CD4-positive, alpha-beta T cell treated with Interleukin-2 at 100 ng/mL for 4 hours (primary cell): ENCODE data around the gene CRIM1.
A peak's percentile ranks its signal among the peaks of the same experiment; 100 is the strongest.

ENCODE experiments used
- DNase-seq: peaks from one replicate; pipeline ENCODE4 v3.0.0-alpha.2; 2020; ENCODE audit warnings: low spot score

CRIM1 gene

DNA sequence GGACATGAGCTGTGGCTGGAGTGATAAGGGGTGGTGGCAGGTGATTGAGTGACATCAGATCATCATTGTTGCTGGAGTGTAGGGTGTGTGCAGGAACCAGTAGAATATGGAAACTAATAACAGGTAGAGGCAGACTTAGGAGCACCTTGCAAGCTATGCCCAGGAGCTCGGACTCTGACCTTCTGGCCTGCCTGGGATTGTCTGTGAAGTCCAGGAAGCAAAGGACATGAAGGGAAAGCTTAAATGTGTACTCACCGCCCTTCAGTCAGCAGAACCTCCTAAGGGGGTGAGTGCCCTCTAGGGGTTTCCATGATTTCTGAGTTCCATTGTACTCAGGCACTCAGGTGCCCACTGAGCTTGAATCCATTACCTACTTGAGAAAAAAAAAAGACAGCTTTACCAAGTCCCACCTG, 104.2 kb downstream of the CRIM1 start:
- no peak for DNase-seq

DNA sequence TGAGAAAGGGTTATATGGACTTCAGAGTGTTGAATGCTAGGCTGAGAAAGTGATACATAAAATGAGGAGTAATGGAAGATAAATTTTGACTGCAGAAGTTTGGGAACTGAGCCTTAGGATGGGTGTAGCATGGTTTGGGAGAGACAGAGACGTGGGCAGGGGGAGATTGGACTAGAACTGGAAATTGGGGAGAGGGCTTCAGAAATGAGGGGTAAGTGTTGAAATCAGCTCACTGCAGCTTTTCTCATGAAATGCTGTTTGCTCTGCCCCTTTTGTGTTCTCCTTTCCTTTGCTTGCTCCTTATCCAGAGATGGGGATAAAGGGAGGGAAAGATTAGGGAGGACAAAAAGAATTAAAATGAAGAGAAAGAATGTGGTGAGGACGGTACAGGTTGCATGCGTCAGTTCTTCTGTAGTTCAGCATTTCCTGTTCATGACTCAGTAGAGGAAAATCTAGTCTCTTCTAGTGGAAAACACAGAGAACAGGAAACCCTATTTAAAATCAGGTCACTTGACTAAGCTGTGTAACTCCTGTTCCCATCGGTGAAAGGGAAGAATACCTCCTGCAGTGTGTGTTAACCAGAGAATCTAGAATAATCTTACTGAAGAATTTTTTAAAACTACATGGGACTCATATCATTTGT, 105.6 kb downstream of the CRIM1 start:
- peak; percentile 19 for DNase-seq

DNA sequence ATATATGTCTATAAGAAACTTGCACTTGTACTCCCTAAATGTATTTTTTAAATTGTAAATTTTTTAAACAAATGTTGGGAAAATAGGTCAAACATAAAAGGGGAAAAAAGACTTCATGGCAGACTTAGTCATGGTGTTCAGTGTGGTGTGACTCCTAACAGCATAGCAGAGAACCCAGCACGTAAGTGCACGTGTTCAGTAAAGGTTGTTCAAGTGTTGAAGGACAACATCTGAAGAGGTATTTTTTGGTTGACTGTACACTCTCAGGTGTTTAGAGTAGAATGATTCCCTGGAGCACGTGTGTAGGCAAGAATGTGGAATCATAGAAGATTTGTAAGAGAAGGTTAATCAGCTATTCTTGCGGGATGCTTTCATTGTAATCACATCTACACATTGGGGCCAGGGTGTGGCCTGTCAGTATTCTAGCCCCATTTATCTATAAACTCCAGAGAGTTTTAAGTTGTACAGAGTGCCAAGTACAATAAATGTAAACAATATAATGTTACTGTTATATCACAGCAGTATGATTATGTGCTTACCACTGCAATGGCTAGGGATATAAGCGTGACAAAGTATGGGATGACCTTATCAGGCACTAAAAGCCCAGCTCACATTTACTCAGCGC, 106.8 kb downstream of the CRIM1 start:
- DNase-seq, result no peak

DNA sequence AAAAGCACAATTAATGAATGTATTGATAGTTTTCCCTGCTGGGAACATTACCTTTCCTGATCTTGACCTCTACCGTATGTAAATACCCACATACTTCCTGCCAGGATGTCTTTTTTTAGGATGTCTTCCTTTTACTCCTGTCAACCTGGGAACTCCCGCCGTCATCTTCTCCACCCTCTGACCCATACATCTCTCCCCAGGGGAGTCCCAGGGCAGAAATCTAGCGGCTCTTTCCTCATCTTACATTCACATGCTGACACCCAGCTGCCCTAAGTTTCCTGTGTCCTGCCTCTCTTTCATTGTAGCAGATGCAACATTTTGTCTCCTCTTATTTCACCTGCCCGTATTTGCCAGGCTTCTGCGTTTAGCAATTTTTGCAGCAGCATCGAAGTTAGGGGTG, 107.8 kb downstream of the CRIM1 start:
- DNase-seq, result no peak

DNA sequence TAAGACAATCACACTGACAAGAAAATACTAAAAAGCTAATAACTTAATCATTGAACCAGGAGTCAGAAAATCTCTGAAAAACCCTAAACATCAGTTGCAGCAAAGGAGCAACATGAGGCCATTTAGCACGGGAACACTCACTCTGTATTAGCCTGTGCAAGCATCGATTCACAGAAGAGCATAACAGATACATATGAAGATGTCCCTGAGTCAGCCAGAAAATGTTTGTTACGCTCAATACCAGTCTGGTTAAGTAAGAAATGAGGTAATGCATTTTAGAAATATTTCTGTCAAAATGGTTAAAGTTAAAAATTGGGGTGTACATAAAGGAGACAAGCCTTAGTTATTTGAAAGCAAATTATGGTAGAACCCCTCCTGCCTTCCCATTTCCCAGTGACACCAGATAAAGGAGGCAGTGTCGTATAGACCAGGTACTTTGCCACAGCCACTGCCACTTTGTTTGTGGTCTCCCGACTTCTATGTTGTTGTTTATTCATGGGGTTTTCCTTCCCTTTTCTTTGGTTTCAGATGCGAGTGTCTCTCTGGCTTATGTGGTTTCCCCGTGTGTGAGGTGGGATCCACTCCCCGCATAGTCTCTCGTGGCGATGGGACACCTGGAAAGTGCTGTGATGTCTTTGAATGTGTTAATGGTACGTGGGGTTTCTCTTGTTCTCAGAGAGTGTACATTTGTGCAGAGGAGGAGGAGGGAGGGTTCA, 108.6 kb downstream of the CRIM1 start:
- DNase-seq, result no peak

DNA sequence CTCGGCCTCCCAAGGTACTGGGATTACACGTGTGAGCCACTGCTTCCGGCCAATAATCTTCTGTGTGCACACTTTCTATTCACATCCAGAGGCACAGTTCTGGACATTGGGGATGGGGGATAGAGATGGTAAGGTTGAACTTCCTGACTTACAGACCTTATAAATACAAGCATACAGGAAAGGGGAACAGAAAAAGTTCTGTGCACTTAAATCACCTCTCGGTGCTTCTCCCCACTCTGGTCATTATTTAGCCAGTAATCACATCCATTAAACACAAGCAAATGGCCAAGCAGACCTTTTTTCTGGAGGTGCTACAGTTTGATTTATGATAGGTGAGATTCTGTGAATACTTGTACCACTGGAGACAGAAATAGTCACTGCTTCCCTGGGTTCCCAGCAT, 110.6 kb downstream of the CRIM1 start:
- no peak for DNase-seq

DNA sequence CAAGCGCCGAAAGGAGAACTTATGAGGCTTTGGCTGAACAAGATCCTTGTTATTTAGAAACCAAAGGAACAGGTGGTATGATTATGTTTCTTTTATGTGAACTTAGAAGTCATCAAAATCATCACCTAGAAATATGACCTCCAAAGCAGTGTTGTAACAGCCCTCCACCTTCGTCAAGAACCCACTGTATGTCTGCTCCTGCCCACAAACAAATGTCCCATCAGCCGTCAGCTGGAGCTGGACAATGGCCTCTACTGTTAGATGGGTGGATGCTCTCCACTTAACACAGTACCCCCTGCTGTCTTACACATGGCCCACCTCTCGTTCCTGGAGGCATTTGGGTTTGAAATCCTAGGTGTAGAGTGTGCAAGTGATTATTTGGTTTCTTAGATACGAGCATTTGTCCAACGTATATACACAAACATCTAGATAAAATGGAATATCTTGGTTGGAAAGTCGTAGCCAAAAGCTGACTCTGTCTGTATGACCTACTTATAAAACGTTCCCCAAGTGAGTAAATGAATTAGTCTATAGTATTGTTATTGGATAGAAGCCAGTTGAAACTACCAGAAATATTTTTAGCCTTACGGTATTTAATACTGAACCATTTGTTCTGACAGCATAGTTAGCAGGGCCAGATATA, 113.0 kb downstream of the CRIM1 start:
- DNase-seq, result no peak

DNA sequence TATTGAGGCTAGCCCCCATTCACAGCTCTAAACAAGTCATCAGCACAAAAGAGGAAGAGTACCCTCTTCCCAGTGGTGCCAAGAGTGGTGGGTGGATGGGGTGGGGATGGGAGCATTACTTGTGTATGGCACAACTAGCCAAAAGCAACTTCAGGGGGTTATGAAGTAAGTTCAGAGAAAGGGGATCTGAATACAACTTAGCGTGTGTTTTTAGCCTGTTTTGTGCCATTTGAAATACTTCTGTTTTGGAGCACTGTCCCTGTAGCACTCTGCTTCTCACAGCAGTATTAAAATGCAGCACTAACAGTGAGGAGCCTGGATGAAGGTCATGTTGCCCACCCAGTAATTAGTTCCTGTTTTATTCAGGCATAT, 113.5 kb downstream of the CRIM1 start:
- DNase-seq, result no peak

DNA sequence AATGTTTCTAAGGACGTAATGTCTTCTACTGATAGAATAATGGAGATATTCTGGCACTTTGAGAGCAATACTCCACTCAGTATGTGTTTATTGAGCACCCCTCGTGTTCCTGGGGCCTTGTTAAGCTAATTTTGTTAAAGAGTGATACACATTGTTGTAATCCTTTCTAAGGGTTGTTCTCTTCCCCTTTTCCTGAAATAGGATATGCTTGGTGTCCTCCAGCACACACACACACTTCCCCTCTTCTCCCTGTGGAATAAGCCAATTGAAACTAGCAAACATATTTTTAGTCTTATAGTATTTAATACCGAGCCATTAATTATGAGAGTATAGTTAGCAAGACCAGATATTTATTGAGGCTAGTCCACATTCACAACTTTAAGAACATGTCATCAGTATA, 114.1 kb downstream of the CRIM1 start:
- DNase-seq, result no peak

DNA sequence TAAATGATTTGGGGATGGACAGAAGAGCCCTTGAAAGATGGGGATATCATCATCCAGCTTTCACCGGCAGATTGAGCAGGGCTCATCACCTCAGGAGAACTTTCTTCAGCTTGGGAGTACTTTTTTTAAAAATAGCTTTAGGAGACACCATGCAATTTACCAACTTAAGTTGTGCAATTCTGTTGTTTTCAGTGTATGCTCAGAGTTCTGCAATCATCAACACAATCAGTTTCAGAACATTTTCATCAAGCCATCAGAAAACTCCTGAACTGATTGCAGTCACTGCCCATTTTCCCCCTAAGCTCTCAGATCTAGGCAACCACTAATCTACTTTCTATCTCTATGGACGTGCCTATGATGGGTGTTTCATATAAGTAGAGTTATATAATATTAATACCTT, 117.7 kb downstream of the CRIM1 start:
- DNase-seq, result no peak

DNA sequence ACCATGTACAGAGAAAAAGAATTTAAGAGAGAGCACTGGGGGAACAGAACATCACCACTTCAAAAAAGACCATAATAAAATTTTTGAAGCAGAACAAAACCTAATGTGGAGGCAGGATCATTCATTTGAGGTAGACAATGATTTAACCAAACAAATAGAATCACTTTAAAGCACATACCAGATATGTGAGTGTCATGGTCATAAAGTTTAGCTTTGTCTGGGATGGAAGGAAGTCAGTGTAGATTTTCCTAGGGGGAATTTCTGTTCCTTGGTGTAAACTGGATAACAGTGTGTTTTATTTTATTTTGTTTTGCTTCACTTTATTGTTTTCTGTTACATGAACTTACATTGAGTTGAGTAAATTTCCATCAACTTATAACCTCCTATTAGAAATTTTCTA, 120.8 kb downstream of the CRIM1 start:
- no peak for DNase-seq

DNA sequence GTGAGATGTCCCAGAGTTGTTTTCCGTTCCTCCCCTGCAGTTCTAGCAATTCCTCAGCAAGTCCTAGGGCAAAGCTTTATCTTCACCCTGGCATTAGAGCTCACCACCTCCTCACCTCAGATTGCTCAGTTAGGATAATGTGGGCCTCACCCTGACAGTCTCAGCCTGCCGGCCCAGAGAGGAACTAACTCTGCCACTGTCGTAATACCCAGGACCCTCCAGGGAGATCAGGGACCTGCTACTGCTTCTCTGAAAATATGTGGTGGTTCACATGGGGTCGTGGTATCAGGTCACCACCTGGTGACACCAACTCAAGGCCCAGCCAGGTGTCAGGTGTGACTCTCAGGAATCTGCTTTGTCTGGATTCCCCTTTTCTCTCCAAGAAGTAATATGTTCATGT, 121.7 kb downstream of the CRIM1 start:
- no peak for DNase-seq

DNA sequence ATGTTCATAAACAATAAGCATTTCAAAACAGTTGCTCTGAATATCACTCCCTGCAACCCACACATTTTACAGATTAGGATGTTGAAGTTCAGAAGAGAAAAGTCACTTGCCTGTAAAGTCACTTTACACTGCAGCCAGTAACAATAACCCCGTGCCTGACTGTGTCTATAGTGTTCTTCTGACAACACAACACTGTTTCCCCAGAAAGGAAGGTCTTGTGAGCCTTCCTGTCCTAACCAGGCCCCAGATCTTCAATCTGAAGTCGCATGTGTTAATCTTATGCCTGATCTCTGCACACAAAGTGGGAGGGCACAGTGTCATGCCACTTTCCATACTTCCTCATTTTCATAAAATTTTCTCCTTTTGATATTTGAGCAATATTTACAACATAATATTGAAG, 122.2 kb downstream of the CRIM1 start:
- no peak for DNase-seq

DNA sequence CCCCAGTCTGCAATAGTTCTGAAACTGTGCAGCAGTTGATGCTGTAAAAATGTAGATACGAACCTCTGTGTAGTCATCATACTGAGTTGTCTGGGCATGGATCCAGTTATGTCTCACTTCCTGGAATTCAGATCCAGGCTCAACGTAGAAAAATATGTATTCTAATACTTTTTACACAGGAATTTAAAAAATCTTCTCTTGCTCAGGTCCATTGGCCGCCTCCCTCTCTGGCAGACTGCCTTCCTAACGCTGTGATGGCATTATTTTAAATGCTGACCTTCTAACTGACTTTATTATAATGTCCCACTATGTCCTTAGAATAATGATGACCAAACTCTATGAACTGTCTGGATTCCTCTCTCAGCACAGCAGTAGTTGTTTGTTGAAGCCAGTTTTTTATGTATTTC, 122.8 kb downstream of the CRIM1 start:
- no peak for DNase-seq

DNA sequence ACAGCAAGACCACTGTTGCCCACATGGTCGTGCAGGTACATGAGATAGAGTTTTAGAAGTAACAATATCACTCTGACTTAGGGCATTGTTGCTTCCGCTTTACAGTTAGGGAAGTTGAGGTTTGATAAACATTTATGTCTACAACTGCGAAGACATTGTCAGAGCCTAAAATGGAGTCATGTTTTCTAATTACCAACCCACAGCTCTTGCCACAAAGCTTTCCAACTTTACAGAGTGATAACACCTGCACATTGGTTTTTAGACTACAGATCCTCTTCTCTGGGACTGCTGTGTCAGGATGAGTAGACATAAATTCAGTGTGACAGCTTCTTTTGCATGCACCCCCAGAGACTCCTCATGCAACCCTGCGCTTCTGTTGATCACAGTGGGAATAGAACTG, 123.4 kb downstream of the CRIM1 start:
- DNase-seq, result no peak

DNA sequence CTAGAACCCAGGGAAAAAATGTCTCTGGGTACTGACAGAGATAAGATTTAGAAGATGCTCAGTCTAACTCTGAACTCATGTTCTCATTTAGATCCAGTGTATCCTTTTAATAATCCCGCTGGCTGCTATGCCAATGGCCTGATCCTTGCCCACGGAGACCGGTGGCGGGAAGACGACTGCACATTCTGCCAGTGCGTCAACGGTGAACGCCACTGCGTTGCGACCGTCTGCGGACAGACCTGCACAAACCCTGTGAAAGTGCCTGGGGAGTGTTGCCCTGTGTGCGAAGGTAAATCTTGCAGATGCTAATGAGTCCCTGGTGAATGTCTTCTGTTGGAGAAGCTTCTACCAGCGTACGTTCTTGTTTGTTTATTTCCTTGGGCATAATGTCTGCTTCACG, 123.8 kb downstream of the CRIM1 start:
- DNase-seq, result no peak

DNA sequence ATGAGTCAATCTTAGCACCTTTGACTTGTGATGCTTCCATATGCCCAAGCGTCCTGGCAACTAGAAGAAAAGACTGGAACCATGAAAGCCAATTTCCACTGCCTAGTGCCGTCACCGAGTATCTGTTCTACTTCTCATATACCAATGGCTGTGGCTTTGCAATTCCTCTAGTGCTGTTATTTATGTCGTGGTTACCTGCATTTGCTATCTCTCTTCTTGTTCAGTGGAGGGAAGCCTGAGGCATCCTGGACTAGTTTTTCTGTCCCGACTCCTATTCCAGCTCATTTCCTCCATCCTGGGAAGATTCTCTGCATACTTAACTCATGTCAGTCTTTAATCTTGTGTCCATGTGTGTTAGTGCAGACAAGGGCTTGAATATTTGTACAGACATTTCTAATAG, 124.5 kb downstream of the CRIM1 start:
- DNase-seq, result no peak

DNA sequence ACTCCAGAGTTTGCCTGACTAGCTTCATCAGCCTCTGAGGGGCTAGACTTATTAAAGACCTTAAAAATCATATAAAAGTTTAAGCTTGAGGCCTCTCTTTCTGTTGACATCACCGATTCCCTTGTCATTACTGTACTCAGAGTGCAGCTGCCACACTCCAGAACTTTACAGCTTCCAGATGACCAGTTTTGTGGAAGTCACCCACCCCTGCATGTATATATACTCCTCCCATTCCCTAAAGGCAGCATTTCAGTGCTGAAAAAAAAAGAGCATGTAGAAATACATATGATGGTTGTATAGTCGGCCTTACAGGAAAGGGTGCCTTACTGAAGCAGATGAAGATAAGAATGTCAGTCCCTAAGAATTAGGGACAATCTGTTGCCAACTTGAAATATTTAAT, 125.1 kb downstream of the CRIM1 start:
- DNase-seq, result no peak

DNA sequence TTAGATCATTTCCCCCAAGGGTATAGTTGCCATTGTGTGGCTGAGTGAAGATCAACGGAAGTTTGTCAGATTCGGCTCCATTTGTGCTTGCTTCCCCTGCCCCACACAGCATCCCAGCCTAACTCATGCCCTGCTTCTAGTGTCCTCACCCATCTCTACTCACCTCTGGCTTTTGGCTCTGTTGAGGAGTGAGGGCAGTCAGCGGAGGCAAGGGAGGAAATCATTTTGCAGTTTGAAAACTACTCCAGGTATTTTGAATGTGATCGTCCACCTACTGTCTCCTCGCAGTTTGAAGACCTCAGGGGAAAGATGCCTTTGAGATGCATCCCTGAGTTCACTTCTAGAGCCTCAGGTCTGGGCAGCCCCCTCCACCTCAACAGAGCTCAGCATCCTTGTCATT, 126.1 kb downstream of the CRIM1 start:
- DNase-seq, result no peak

DNA sequence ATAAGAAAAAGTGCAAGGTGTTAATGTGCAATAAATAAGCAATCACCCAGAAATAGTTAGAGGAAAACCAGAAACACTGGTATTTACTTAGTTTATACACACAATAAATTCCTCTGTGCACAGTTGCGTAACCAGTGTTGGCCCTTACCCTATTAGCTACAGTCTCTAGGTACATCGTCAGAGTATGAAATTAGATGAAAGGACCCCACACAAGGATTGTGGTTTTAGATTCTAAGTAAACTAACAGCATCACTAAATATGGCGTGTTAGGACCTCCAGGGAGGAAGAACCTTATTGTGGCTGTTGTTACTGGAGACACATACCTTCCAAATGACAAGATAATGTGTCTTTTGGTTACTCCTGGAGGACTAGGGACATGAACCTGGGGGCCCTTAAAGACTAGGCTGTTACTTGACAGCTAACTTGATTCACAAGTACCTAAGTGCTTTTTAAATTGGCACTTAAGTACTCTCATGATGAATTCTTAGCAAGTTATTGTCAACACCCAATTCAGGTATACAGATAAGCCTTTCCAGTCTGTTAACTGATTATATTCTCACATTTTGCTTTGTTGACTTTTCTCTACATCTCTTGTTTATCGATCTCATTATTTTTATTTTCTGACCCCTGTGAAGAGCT, 127.1 kb downstream of the CRIM1 start:
- DNase-seq, result no peak

DNA sequence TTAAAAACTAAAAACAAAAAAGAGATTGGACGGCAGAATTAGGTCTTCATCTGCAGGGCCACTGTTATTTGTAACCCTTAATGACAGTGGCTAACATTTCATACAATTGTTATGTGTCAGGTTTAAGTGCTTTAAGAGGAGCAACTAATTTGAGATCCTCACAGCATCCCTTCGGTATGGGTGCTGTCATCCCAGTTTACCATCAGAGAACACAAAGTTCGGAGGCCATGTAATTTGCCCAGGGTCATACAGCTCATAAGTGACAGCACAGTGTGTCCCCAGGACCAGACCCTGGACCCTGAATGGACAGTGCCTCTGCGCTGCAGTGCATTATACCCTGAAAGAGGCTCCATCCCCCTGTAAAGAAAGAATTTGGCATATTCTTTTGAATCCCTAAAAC, 127.7 kb downstream of the CRIM1 start:
- no peak for DNase-seq

DNA sequence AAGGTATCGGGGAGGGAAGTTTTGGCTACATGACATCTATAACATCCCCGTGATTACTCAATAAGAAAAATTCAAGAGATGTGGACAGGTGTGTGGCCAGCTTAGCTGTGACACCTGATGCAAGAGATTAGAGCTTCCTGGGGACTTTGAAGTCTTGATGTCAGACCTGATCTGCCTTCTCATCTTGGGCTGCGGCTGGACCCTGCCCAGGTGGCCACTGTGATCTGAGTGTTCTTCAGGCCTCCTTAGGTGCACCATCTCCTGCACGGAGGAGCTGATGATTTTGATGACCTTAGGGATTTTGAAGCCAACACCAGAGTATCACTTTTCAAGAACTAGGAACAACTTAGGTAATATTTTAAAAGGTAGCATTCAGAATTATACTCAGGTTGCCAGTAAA, 128.9 kb downstream of the CRIM1 start:
- DNase-seq, result no peak

DNA sequence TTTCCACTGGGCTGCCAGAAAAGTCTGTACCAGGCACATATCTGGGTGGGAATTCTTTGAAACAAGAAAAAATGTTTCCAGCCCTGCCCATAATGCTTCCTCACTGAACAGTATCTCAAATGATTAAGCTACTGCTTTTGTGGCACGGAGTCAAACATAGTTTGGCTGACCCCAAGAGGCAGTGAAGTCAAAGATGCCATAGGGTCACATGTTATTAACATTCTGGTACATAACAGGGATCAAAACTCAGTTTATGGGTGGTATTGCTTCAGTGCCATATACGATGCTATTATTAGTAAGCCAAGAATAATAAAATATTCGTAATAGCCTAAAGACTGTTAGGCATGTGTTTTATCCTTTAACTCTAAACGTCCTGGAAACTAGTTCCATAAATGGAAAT, 129.9 kb downstream of the CRIM1 start:
- no peak for DNase-seq
